ENCODE data around the gene REXO5. TPM values are rescaled to one million over a fixed set of nuclear protein-coding genes. Genes with fewer than 3 reads are reported as not detected.

REXO5 gene
- total RNA-seq, 4 donors from 2014 or later: 0.88 to 16.6 (median 6.2) TPM; not detected in 1

- Histone ChIP-seq H3K9me3 (no peaks in the 10 kb centered on the region), H3K4me3 (no peak overlapping the region), H3K27me3 (no peaks in the 10 kb centered on the region), H3K4me1 (peaks cover 0 to 5% of the 10 kb centered on the region in 2 donors), H3K27ac (no peak overlapping the region), H3K36me3 (no peaks in the 10 kb centered on the region)
- TF ChIP-seq POLR2A (IDR thresholded peaks at IDR 0.05): no peak
- TF ChIP-seq, protein P1, sequence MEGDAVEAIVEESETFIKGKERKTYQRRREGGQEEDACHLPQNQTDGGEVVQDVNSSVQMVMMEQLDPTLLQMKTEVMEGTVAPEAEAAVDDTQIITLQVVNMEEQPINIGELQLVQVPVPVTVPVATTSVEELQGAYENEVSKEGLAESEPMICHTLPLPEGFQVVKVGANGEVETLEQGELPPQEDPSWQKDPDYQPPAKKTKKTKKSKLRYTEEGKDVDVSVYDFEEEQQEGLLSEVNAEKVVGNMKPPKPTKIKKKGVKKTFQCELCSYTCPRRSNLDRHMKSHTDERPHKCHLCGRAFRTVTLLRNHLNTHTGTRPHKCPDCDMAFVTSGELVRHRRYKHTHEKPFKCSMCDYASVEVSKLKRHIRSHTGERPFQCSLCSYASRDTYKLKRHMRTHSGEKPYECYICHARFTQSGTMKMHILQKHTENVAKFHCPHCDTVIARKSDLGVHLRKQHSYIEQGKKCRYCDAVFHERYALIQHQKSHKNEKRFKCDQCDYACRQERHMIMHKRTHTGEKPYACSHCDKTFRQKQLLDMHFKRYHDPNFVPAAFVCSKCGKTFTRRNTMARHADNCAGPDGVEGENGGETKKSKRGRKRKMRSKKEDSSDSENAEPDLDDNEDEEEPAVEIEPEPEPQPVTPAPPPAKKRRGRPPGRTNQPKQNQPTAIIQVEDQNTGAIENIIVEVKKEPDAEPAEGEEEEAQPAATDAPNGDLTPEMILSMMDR (IDR thresholded peaks at IDR 0.05): no peak
- intact Hi-C loops (cut with DNase I; ENCODE audit: low total_unique reads): no loop called here
- no peak for DNase-seq
Measured at GRCh38 chr16:20894388-20894787, 88.1 kb downstream of the REXO5 start.

- H3K4me3 ChIP-seq: no peak overlapping the region
- H3K27ac ChIP-seq: peak overlapping the region in 1 of 2 donors; percentile 100
- H3K4me1 ChIP-seq: peaks cover 0 to 6% of the 10 kb centered on the region in 2 donors
- no peak for DNase-seq
- H3K9me3 ChIP-seq: no peaks in the 10 kb centered on the region
- no peak for TF ChIP-seq POLR2A (IDR thresholded peaks at IDR 0.05)
- TF ChIP-seq, protein P1 (IDR thresholded peaks at IDR 0.05): no peak
- intact Hi-C loops (cut with DNase I; ENCODE audit: low total_unique reads): no loop called here
- H3K27me3 ChIP-seq: no peaks in the 10 kb centered on the region
- H3K36me3 ChIP-seq: no peaks in the 10 kb centered on the region
Measured at GRCh38 chr16:20897253-20897897, 91.0 kb downstream of the REXO5 start.

GRCh38 chr16:20897922-20898321 is 91.6 kb downstream of the REXO5 start:
- no peaks in the 10 kb centered on the region for H3K9me3 ChIP-seq
- H3K4me1 ChIP-seq: peaks cover 0 to 11% of the 10 kb centered on the region in 2 donors
- no peak for TF ChIP-seq POLR2A (IDR thresholded peaks at IDR 0.05)
- TF ChIP-seq, protein P1 (IDR thresholded peaks at IDR 0.05): no peak
- no peaks in the 10 kb centered on the region for H3K27me3 ChIP-seq
- H3K4me3 ChIP-seq: peak overlapping the region in 1 of 2 donors; percentile 1
- intact Hi-C loops (cut with DNase I; ENCODE audit: low total_unique reads): no loop called here
- H3K27ac ChIP-seq: peak overlapping the region in 1 of 2 donors; percentile 100
- no peaks in the 10 kb centered on the region for H3K36me3 ChIP-seq
- DNase-seq: no peak

- H3K4me1 ChIP-seq: peaks cover 0 to 16% of the 10 kb centered on the region in 2 donors
- DNase-seq: no peak
- no peaks in the 10 kb centered on the region for H3K27me3 ChIP-seq
- H3K9me3 ChIP-seq: no peaks in the 10 kb centered on the region
- no peaks in the 10 kb centered on the region for H3K36me3 ChIP-seq
- H3K27ac ChIP-seq: peak overlapping the region; percentile 96 to 100
- intact Hi-C loops (cut with DNase I; ENCODE audit: low total_unique reads): no loop called here
- TF ChIP-seq POLR2A (IDR thresholded peaks at IDR 0.05): no peak
- TF ChIP-seq, protein P1 (IDR thresholded peaks at IDR 0.05): no peak
- peak overlapping the region; percentile 71 to 98 for H3K4me3 ChIP-seq
Measured at GRCh38 chr16:20899071-20899470, 92.7 kb downstream of the REXO5 start.

Small RNAs within 50 kb of the gene (small RNA-seq; reads per million reads assigned to genes)
- gene RF00618 (not detected), gene RNU6-944P (not detected)

Other genes starting within 250 kb of the REXO5 start
- gene ACSM2B, start 230.2 kb upstream of the REXO5 start, total RNA-seq: 1 to 10 TPM in 1 of 4 donors, not detected in 3; 1.3 TPM
- 1 to 10 TPM in 2 of 4 donors, under 1 TPM in 2; 0.14 to 4.7 (median 1.9) TPM for gene ACSM1, start 108.8 kb upstream of the REXO5 start, total RNA-seq
- gene THUMPD1, start 64.7 kb upstream of the REXO5 start, total RNA-seq: 100 to 1,000 TPM in 1 of 4 donors, 10 to 100 TPM in 3; 37.6 to 139 (median 50.2) TPM
- 100 to 1,000 TPM in 2 of 4 donors, 10 to 100 TPM in 2; 18.7 to 365 (median 175) TPM for gene ACSM3, start 42.5 kb upstream of the REXO5 start, total RNA-seq
- gene ERI2, start 55 bp upstream of the REXO5 start, total RNA-seq: 10 to 100 TPM in 1 of 4 donors, 1 to 10 TPM in 2, under 1 TPM in 1; 0.88 to 37.3 (median 5.0) TPM
- 10 to 100 TPM; 14.7 to 38.0 (median 21.5) TPM for gene DCUN1D3, start 93.8 kb downstream of the REXO5 start, total RNA-seq
- 100 to 1,000 TPM in 1 of 4 donors, 10 to 100 TPM in 3; 40.0 to 201 (median 51.0) TPM for gene LYRM1, start 94.2 kb downstream of the REXO5 start, total RNA-seq

Data from uterus (tissue), 4 donors.